NCI-H774 (cell line): ENCODE results near the gene APOBEC3G.

Experiments
- DNase-seq: peaks from one replicate; lab custom pipeline; 2025; lab: John Stamatoyannopoulos, UW

Gene APOBEC3G

GRCh38 chr22:39125622-39126021 lies 48.5 kb downstream of the APOBEC3G start:
- no peak for DNase-seq

- no peak for DNase-seq
Measured at GRCh38 chr22:39128508-39128907, 51.4 kb downstream of the APOBEC3G start.

DNA sequence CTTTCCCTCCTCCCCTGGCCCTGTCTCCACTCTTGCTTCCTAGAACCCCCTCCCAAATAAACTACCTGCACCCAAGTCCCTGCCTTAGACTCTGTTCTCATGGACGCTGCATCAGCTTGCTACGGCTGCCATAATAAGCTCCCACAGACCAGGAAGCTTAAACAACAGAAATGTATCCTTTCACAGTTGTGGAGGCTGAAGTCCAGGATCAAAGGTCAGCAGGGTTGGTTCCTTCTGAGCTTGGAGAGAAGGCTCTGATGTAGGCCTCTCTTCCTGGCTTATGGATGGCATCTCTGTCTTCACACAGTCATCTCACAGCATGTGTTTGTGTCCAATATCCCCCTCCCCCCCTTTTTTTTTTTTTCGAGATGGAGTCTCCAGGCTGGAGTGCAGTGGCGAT lies 52.0 kb downstream of the APOBEC3G start:
- DNase-seq: no peak

DNA sequence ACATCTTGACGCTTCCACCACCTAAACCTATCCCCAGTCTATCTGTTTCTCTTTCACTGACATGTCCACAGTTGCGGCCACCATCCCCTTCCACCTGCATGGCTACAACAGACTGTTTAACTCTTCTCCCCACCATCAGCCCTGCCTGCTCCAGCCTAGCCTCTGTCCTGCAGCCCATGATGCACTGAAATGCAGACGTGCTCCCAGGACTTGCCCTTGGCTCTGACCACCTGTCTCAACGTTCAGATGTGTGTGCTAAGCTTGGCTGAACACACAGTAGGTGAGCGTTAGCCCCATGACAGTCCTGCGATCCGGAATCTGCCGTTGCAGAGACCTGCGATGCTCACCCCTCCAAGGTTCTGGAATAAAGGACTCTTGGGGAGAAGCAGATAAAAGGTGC lies 52.7 kb downstream of the APOBEC3G start:
- DNase-seq: no peak

- DNase-seq: no peak
Measured at GRCh38 chr22:39130152-39130704, 53.2 kb downstream of the APOBEC3G start.

DNA sequence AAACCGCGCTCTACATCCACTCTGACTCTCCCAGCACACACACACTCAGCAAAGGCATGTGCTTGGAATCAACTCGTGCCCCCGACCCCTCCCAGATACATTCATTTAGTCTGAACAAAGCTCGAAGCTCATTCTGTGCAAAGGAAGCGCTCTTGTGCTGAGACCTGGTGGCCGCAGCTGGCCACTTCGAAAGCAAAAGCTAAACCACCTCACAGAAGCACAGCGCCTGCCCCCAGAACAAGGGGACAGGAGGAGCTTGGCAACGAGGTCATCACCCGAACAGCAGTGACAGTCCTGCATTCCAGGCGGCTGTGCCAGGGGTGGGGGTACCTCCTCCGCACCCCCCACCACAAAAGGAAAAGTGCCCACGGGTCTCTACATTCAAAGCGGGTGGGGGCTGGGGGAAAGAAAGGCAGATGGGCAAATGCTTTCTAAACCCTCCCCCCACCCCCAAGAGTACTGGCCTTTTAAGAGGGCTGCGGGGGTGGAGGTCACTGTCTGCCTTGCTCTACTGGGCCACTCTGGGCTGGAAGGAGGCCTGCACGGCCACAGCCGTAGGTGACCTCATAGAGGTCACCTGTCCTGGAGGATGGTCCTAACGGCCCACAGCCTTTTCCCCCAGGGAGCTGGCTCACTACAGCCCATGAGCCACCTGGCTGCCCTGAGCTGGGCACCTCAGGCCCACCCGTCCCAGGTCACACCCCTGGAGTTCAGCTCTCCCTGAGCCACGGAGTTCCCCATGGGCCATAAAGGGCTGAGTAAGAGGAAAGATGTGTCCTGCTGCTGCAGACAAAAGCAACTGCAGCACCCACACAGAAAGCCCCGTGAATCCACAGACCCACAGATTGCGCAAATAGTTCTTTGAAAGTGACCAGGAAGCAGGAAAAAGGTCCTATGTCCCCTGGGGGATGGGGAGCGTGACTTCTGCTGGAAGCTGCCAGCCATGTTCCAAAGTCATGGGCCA lies 54.1 kb downstream of the APOBEC3G start:
- DNase-seq: no peak

DNA sequence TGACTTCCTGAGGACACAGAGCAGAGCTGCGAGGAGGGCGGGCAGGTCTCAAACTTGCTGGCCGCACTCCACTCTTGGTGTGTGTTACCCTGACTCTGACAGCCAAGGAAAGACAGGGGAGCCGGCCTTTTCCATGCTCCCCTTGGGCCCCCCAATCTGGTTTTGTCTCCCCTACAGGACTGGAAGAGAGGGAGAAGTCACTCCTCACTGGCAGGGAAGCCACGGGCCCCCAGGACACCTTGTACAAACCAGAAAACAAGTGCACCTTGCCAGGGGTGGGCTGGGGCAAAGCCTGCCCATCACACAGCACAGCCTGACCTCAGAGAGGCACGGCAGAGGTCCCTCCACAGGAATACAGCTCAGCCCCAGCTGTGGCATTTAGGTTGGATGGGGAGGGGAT lies 55.2 kb downstream of the APOBEC3G start:
- no peak for DNase-seq

DNA sequence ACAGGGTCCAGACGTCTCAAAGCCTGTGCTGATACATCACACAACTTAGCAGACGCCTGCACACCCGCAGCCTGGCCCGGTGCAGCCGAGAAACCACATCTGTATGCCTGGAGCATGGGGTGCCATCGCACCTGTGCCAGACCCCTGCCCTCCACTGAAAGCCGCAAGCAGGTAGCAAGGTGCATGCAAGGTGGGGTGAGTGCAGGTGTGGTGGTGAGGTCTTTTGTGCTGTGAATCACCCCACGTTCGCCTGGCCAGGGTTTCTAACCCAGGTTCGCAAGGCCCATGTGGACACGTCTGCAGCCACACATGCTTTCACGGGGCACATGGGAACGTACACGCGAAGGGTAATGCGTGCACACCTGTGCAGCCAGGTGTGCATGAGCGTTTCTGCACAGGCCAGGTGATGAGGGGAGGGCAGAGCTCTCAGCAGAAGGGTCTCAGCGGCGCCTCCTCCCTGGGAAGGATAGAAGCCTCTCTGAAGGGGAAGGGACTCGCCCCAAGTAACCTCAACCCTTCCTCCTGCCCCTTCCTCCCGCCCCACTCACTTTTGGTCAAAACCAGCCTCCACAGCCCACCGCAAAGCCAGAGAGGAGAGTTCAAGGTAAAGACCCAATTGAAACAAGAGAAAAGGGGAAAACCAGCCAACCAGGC lies 55.9 kb downstream of the APOBEC3G start:
- DNase-seq: no peak

DNA sequence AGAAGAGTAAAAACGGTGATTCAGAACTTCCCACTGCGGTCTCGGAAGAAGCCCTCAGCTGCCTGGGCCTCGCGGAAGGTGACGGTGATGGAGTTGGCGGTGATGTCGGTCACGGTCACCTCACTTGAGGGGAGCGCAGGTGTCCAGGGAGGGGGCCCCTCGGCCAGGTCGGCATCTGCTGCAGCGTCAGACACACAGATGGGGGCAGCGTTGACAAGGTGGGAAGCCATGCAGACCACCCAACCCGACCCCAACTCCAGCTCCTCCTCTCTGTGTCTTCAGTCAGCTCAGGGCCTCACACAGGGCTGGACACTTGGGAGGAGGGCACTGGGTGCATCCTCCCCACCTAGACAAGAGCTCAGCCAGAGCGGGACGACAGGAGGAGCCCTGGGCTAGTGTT lies 56.8 kb downstream of the APOBEC3G start:
- no peak for DNase-seq

DNA sequence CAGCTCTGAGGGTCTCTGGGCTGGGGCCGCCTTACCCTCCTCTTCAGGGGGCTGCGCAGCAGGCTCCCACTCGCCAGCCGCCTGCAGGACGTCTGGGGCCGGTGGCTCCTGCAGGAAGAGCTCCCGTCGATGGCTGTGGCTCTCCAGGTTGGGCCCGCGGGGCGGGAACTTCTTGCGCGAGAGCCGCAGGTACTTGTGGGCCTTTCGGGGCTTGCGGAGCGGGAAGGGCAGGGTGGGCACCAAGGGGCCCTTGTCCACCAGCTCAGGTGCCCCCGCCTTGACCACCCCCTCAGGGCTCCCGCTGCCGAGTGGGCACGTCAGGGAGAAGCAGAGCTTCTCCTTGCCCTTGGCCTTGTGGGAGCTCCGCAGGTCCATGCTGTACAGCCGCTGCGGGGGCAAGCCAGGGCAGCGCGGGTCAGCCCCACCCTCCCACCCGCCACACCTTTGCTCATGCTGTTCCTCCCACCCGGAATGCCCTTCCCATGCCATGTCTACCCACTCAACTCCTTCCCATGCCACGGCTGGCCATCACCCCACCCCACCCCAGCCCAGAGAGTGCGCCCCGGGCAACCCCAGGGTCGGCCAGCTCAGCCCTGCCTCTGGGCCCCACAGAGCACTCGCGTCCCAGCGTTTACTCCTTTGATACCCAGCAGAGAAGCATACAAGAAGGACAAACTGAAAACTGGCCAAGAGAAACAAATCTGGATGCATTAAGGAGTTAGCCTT lies 57.5 kb downstream of the APOBEC3G start:
- no peak for DNase-seq

DNA sequence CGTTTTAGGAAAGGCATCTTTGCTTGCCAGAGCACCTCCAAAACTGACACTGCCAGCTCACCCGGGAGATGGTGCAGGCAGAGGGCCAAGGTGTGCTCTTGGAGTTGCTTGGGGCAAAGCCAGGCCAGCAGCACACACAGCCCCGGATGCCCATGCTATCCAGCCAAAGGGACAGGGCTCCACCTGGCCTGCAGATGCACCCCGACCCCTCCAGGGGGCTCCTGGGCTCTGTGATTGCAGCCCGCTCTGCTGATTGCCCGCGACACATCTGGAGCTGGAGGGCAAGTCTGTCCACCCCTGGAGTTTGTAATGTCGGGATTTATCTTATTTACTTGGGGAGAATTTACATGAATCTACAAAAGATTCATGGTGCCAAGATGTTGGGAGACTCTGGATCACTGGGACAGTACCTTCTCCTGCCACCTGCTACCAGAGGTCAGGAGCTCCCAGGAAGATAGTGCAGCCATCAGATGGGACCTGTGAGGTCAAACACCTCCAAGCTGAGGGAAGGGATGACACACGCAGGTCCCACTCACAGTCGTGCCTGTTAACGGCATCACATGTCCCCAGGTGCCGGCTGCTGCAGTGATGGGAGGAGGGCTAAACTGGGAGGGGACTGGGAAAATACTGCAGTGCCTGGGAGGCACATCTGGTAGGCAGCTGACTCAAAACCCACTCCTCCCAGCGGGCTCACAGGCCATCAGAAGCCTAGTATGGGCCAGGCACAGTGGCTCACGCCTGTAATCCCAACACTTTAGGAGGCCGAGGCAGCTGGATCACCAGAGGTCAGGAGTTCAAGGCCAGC lies 58.2 kb downstream of the APOBEC3G start:
- DNase-seq: no peak

DNA sequence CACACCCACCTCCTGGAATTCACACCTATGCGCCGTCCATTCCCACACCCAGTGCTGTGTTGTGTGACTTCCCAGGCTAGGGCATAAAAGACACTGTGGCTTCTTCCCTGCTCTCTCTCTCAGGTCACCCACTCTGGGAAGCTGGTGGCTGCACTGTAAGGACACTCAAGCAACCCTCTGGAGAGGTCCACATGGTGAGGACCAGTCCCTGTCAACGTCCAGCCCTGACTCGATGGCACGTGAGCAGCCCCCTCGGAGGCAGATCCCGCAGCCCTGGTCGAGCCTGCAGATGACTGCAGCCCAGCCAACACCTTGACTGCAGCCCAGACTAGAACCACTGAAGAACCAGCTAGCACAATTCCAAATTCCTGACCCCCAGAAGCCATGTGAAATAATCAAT lies 59.2 kb downstream of the APOBEC3G start:
- DNase-seq: no peak
